ENCODE data around the gene SLCO3A1.

The SLCO3A1 gene

GRCh38 chr15:91853948-91854638 is 585 bp downstream of the SLCO3A1 start:
- no peak for TF ChIP-seq EZH2phosphoT487 (IDR thresholded peaks at IDR 0.05; ENCODE audit: low read depth)
- TF ChIP-seq CTCF (IDR thresholded peaks at IDR 0.05; ENCODE audit: low read depth, low read length) = no peak
- no peak overlapping the region; the same call in 1 of the 2 replicates for H3K9ac ChIP-seq (ENCODE audit: low read length)
- no peaks in the 10 kb centered on the region for H3K36me3 ChIP-seq (replicated peaks; ENCODE audit: low read depth, low read length)
- H2AFZ ChIP-seq (ENCODE audit: low read depth, low read length) = no peak overlapping the region
- H3K4me1 ChIP-seq (ENCODE audit: low read length) = peaks cover 39% of the 10 kb centered on the region
- H3K9me3 ChIP-seq (ENCODE audit: insufficient read depth, low read length) = no peaks in the 10 kb centered on the region
- H3K4me2 ChIP-seq (ENCODE audit: low read length) = peak overlapping the region; percentile 69
- no peaks in the 10 kb centered on the region for H3K79me2 ChIP-seq (ENCODE audit: low read length)
- H3K27me3 ChIP-seq (ENCODE audit: low read depth, low read length) = peaks cover 39% of the 10 kb centered on the region
- H4K20me1 ChIP-seq (ENCODE audit: insufficient read depth, low read length) = peaks cover 30% of the 10 kb centered on the region
- H3K4me3 ChIP-seq (ENCODE audit: low read length) = peak overlapping the region; percentile 84
- H3K27ac ChIP-seq (ENCODE audit: low read length) = no peak overlapping the region

- Histone ChIP-seq H3K27ac (ENCODE audit: low read length) (no peak overlapping the region), H4K20me1 (ENCODE audit: insufficient read depth, low read length) (peaks cover 30% of the 10 kb centered on the region), H3K79me2 (ENCODE audit: low read length) (no peaks in the 10 kb centered on the region), H3K9ac (ENCODE audit: low read length) (no peak overlapping the region), H3K4me3 (ENCODE audit: low read length) (peak overlapping the region; percentile 84), H3K27me3 (ENCODE audit: low read depth, low read length) (peaks cover 39% of the 10 kb centered on the region), H3K36me3 (replicated peaks; ENCODE audit: low read depth, low read length) (no peaks in the 10 kb centered on the region), H3K9me3 (ENCODE audit: insufficient read depth, low read length) (no peaks in the 10 kb centered on the region), H2AFZ (ENCODE audit: low read depth, low read length) (no peak overlapping the region), H3K4me2 (ENCODE audit: low read length) (peak overlapping the region; percentile 69), H3K4me1 (ENCODE audit: low read length) (peaks cover 39% of the 10 kb centered on the region)
- TF ChIP-seq EZH2phosphoT487 (IDR thresholded peaks at IDR 0.05; ENCODE audit: low read depth) (no peak), CTCF (IDR thresholded peaks at IDR 0.05; ENCODE audit: low read depth, low read length) (no peak)
Measured at GRCh38 chr15:91854639-91854990, 1.1 kb downstream of the SLCO3A1 start.

DNA sequence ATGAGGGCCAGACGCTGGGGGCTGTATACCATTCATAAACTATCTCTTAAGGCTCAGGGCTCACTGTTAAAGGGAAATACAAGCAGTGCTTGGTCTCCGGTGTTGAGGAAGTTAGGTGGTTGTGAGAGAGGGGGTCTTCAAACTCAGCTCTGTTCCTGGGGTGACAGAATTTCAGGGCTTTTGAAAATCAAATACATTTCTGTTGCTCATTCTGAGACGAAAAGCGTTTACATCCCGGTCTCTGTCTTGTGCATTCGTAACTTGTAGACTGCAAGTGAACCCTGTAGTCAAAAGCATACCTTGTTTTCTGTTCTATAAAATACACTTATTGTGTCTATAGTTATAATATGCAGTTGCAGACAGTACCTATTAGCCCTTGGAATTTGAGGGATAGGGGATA is 1.7 kb downstream of the SLCO3A1 start:
- H3K27ac ChIP-seq (ENCODE audit: low read length) = no peak overlapping the region
- peaks cover 44% of the 10 kb centered on the region for H3K27me3 ChIP-seq (ENCODE audit: low read depth, low read length)
- no peak overlapping the region for H3K9ac ChIP-seq (ENCODE audit: low read length)
- H3K4me2 ChIP-seq (ENCODE audit: low read length) = peak overlapping the region; percentile 69; the same call in 1 of the 2 replicates
- peaks cover 39% of the 10 kb centered on the region for H3K4me1 ChIP-seq (ENCODE audit: low read length)
- no peak overlapping the region for H3K4me3 ChIP-seq (ENCODE audit: low read length)
- no peaks in the 10 kb centered on the region for H3K9me3 ChIP-seq (ENCODE audit: insufficient read depth, low read length)
- H3K79me2 ChIP-seq (ENCODE audit: low read length) = no peaks in the 10 kb centered on the region
- no peak for TF ChIP-seq CTCF (IDR thresholded peaks at IDR 0.05; ENCODE audit: low read depth, low read length)
- no peak for TF ChIP-seq EZH2phosphoT487 (IDR thresholded peaks at IDR 0.05; ENCODE audit: low read depth)
- H2AFZ ChIP-seq (ENCODE audit: low read depth, low read length) = no peak overlapping the region
- no peaks in the 10 kb centered on the region for H3K36me3 ChIP-seq (replicated peaks; ENCODE audit: low read depth, low read length)
- H4K20me1 ChIP-seq (ENCODE audit: insufficient read depth, low read length) = peaks cover 30% of the 10 kb centered on the region

GRCh38 chr15:91855684-91856489 is 2.4 kb downstream of the SLCO3A1 start:
- Histone ChIP-seq H3K9ac (ENCODE audit: low read length) (no peak overlapping the region), H3K27me3 (ENCODE audit: low read depth, low read length) (peaks cover 51% of the 10 kb centered on the region), H3K9me3 (ENCODE audit: insufficient read depth, low read length) (no peaks in the 10 kb centered on the region), H3K4me3 (ENCODE audit: low read length) (no peak overlapping the region), H3K79me2 (ENCODE audit: low read length) (no peaks in the 10 kb centered on the region), H3K36me3 (replicated peaks; ENCODE audit: low read depth, low read length) (no peaks in the 10 kb centered on the region), H2AFZ (ENCODE audit: low read depth, low read length) (no peak overlapping the region), H4K20me1 (ENCODE audit: insufficient read depth, low read length) (peaks cover 31% of the 10 kb centered on the region), H3K27ac (ENCODE audit: low read length) (no peak overlapping the region), H3K4me1 (ENCODE audit: low read length) (peaks cover 42% of the 10 kb centered on the region), H3K4me2 (ENCODE audit: low read length) (0 out of 2 replicates have a peak overlapping the region, but pooled peaks have one; percentile 69)
- TF ChIP-seq CTCF (IDR thresholded peaks at IDR 0.05; ENCODE audit: low read depth, low read length) = 0 out of 2 replicates have a peak, but pooled peaks have one; percentile 11
- no peak for TF ChIP-seq EZH2phosphoT487 (IDR thresholded peaks at IDR 0.05; ENCODE audit: low read depth)
